ENCODE data around the gene ALOX15B. TPM values are rescaled to one million over a fixed set of nuclear protein-coding genes. Genes with fewer than 3 reads are reported as not detected.

The ALOX15B gene
- total and polyA plus RNA-seq, 8 donors: 0.05 to 4.7 (median 0.25) TPM; not detected in 1

GRCh38 chr17:8080208-8080798 is 41.4 kb downstream of the ALOX15B start:
- peak in 3 of 4 donors; percentile 6 to 23 (median 17) for ATAC-seq

GRCh38 chr17:8080799-8081219 is 42.0 kb downstream of the ALOX15B start:
- Histone ChIP-seq H3K4me3 (no peak overlapping the region), H3K27me3 (peaks cover 0 to 8% (median 1%) of the 10 kb centered on the region in 4 donors), H3K27ac (no peak overlapping the region), H3K36me3 (no peaks in the 10 kb centered on the region), H3K4me1 (peaks cover 0 to 4% (median 0%) of the 10 kb centered on the region in 3 donors), H3K9me3 (no peaks in the 10 kb centered on the region)
- FAIRE-seq: no peak
- no peak for TF ChIP-seq CTCF (IDR thresholded peaks at IDR 0.05)
- ATAC-seq: no peak
- intact Hi-C loops (cut with DNase I): no loop called here
- DNase-seq: peak in 1 of 6 donors; percentile 48
- WGBS, 2 donors: 67 to 79% methylated on average over 17 of the region's 17 CpGs

More at GRCh38 chr17:8080208-8080798, 41.4 kb downstream of the ALOX15B start:
- WGBS, 2 donors: 24 to 29% methylated on average over 25 of the region's 25 CpGs
- DNase-seq (peak in 1 of 6 donors; percentile 40), FAIRE-seq (no peak)
- H3K27me3 ChIP-seq: peaks cover 0 to 12% (median 1%) of the 10 kb centered on the region in 4 donors
- no peaks in the 10 kb centered on the region for H3K36me3 ChIP-seq
- TF ChIP-seq CTCF (IDR thresholded peaks at IDR 0.05): no peak
- peaks cover 0 to 4% (median 0%) of the 10 kb centered on the region in 3 donors for H3K4me1 ChIP-seq
- intact Hi-C loops (cut with DNase I): no loop called here
- no peaks in the 10 kb centered on the region for H3K9me3 ChIP-seq
- H3K4me3 ChIP-seq: peak overlapping the region in 2 of 4 donors; percentile 35 to 43
- no peak overlapping the region for H3K27ac ChIP-seq

DNA sequence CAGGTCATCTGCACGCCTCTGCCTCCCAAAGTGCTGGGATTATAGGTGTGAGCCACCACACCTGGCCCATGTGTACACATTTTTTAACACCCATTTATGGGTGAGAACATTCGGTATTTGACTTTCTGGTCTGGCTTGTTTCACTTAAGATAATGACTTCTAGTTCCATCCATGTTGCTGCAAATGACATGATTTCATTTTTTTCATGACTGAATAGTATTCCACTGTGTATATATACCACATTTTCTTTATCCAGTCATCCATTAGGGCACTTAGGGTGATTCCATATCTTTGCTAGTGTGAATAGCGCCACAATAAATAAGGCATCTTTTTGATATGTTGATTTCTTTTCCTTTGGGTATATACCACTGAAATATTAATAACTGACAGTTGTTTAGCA is 43.0 kb downstream of the ALOX15B start:
- FAIRE-seq (no peak), DNase-seq (peak in 1 of 6 donors; percentile 7), ATAC-seq (no peak)
- 73 to 84% methylated on average over 3 of the region's 3 CpGs for WGBS, 2 donors
- no peaks in the 10 kb centered on the region for H3K36me3 ChIP-seq
- TF ChIP-seq CTCF (IDR thresholded peaks at IDR 0.05): no peak
- no peak overlapping the region for H3K4me3 ChIP-seq
- no peaks in the 10 kb centered on the region for H3K9me3 ChIP-seq
- peaks cover 0 to 4% (median 0%) of the 10 kb centered on the region in 3 donors for H3K4me1 ChIP-seq
- intact Hi-C loops (cut with DNase I): no loop called here
- H3K27ac ChIP-seq: no peak overlapping the region
- H3K27me3 ChIP-seq: peaks cover 0 to 7% (median 0%) of the 10 kb centered on the region in 4 donors

DNA sequence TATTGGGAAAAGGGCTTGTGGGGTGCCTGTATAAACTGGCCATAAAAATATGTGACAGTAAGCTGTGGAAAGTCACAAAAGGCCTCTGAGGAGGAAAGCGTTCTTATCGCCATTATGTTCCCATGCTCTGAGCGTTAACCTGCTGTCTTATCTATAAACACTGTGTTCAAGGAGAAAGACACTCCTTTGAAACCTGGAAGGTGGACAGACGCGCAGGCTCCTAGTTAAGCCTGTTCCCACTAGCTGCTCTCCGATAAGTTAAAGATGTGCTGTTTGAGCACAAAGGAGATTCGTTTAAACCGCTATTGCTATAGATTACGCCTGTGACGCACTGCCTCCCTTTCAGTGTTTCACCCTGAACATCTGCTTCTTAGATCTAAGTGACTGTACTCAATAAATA is 43.4 kb downstream of the ALOX15B start:
- no peak for TF ChIP-seq CTCF (IDR thresholded peaks at IDR 0.05)
- FAIRE-seq: no peak
- intact Hi-C loops (cut with DNase I): no loop called here
- peaks cover 0 to 4% (median 0%) of the 10 kb centered on the region in 3 donors for H3K4me1 ChIP-seq
- H3K36me3 ChIP-seq: no peaks in the 10 kb centered on the region
- no peak for ATAC-seq
- DNase-seq: no peak
- peaks cover 0 to 6% (median 0%) of the 10 kb centered on the region in 4 donors for H3K27me3 ChIP-seq
- no peak overlapping the region for H3K4me3 ChIP-seq
- H3K27ac ChIP-seq: no peak overlapping the region
- WGBS, 2 donors: 68 to 75% methylated on average over 10 of the region's 10 CpGs
- H3K9me3 ChIP-seq: no peaks in the 10 kb centered on the region

DNA sequence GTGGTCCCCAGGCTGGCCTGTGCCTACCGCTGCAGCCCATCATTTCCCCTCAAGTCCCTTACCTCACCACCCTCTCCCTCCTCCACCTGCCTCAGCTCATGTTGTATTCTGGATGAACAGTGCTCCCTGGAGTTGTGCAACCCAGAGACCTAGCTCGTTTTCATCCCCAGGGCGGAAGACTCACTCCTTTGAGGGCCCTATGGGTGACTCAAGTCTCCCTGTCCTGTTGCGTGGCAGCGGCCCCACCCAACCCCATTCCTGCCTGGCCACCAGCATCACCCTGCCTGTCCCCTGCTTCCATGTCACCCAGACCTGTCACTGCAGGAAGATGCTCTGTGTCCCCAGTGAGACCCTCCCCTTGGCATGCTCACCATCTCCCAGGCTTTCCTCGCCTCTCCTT is 45.4 kb downstream of the ALOX15B start:
- intact Hi-C loops (cut with DNase I): no loop called here
- ATAC-seq (no peak), DNase-seq (no peak), FAIRE-seq (no peak)
- H3K9me3 ChIP-seq: no peaks in the 10 kb centered on the region
- no peak overlapping the region for H3K27ac ChIP-seq
- 76 to 84% methylated on average over 6 of the region's 6 CpGs for WGBS, 2 donors
- no peak overlapping the region for H3K4me3 ChIP-seq
- no peak for TF ChIP-seq CTCF (IDR thresholded peaks at IDR 0.05)
- H3K27me3 ChIP-seq: no peaks in the 10 kb centered on the region
- H3K36me3 ChIP-seq: no peaks in the 10 kb centered on the region
- H3K4me1 ChIP-seq: peaks cover 0 to 3% (median 0%) of the 10 kb centered on the region in 3 donors

All from pancreas (tissue), 10 donors.